ENCODE data around the gene SFMBT2.

DNA sequence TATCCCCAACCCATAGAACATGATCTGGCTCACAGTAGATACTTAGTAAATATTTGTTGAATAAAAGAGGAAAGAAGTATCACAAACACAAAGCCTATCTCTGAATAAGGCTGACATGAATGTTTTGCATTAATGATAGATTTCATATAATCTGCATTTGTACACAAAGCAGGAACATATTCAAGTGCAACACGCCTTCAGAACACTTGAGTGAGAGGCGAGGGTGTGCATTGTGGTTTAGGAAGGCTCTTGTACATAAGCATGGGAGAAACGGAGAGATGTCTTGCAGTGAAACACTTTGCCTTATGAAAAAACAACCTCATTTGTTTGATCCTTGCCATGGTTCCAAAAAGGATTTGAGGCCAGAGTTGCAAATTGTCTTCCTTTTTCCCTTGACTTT, 14.1 kb upstream of the SFMBT2 start:
- TF ChIP-seq, protein P1, sequence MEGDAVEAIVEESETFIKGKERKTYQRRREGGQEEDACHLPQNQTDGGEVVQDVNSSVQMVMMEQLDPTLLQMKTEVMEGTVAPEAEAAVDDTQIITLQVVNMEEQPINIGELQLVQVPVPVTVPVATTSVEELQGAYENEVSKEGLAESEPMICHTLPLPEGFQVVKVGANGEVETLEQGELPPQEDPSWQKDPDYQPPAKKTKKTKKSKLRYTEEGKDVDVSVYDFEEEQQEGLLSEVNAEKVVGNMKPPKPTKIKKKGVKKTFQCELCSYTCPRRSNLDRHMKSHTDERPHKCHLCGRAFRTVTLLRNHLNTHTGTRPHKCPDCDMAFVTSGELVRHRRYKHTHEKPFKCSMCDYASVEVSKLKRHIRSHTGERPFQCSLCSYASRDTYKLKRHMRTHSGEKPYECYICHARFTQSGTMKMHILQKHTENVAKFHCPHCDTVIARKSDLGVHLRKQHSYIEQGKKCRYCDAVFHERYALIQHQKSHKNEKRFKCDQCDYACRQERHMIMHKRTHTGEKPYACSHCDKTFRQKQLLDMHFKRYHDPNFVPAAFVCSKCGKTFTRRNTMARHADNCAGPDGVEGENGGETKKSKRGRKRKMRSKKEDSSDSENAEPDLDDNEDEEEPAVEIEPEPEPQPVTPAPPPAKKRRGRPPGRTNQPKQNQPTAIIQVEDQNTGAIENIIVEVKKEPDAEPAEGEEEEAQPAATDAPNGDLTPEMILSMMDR (IDR thresholded peaks at IDR 0.05 in 8 of 11, conservative IDR thresholded peaks at IDR 0.05 in 3 of 11): no peak
- no peak for TF ChIP-seq POLR2A (IDR thresholded peaks at IDR 0.05)
- no peak for TF ChIP-seq POLR2AphosphoS5 (IDR thresholded peaks at IDR 0.05)

All from spleen (tissue), 7 donors.